H1 (cell line): ENCODE measurements around the gene FOXK1. TPM values are rescaled to one million over a fixed set of nuclear protein-coding genes. Genes with fewer than 3 reads are reported as not detected.

Experiments used
- CTCF ChIA-PET: fragments of 300-600 bp; sonication (Branson Sonifier 250); formaldehyde crosslinking; loops from one replicate; lab custom pipeline; 2021; ENCODE audit not compliant: partially characterized antibody; lab: Charles Lee
- POLR2A ChIA-PET: fragments of 300-600 bp; sonication (Branson Sonifier 250); formaldehyde crosslinking; loops from one replicate; lab custom pipeline; 2021; ENCODE audit warnings: inconsistent platforms; ENCODE audit not compliant: partially characterized antibody; lab: Charles Lee
- DNase-seq, 2 experiments: peaks; one replicate each; pipeline versions ENCODE4 v3.0.0 to v3.0.0-alpha.2; 2010 to 2022; ENCODE audit warnings: low spot score in 2 of 2, low read depth in 1 of 2, mixed read lengths in 1 of 2
- FAIRE-seq: peaks from 2 replicates; lab custom pipeline; 2011; peaks lifted over from hg19 to GRCh38; lab: Jason Lieb, UNC
- H2AFZ ChIP-seq: 2 replicates; pipeline ENCODE4 v1.8.1; 2012; ENCODE audit warnings: low read length, inconsistent platforms
- H2AK5ac ChIP-seq: 2 replicates; pipeline ENCODE4 v1.6.1; 2013; ENCODE audit warnings: low read depth, low read length
- H2BK120ac ChIP-seq: replicated peaks from 2 replicates; pipeline ENCODE3; 2013; ENCODE audit warnings: low read depth, low read length, inconsistent platforms
- H2BK12ac ChIP-seq: 2 replicates; pipeline ENCODE4 v1.6.1; 2013; ENCODE audit warnings: low read depth, low read length
- H2BK15ac ChIP-seq: 2 replicates; pipeline ENCODE4 v1.6.1; 2013; ENCODE audit warnings: low read length
- H2BK20ac ChIP-seq: 2 replicates; pipeline ENCODE4 v1.6.1; 2013; ENCODE audit warnings: low read length
- H2BK5ac ChIP-seq: 2 replicates; pipeline ENCODE4 v1.6.1; 2013; ENCODE audit warnings: low read depth, low read length
- H3K14ac ChIP-seq: 2 replicates; pipeline ENCODE4 v1.6.1; 2013; ENCODE audit warnings: inconsistent platforms; ENCODE audit not compliant: insufficient read length
- H3K18ac ChIP-seq: 2 replicates; pipeline ENCODE4 v1.6.1; 2013; ENCODE audit warnings: low read length; ENCODE audit errors: extremely low read depth
- H3K23ac ChIP-seq: 2 replicates; pipeline ENCODE4 v1.6.1; 2013; ENCODE audit warnings: inconsistent platforms; ENCODE audit not compliant: insufficient read length
- H3K23me2 ChIP-seq: 2 replicates; pipeline ENCODE4 v1.6.1; 2013; ENCODE audit warnings: low read depth, low read length
- H3K27ac ChIP-seq: 2 replicates; pipeline ENCODE4 v1.6.1; 2011; ENCODE audit warnings: low read depth, low read length, inconsistent platforms
- H3K27me3 ChIP-seq, 4 experiments: replicated peaks in 1 of 4; 1 replicate in 1 of 4; 2 replicates in 3 of 4; pipeline versions ENCODE4 v1.6.1 to v1.8.1; 2011 to 2013; ENCODE audit warnings: low read length in 3 of 4, mild to moderate bottlenecking in 3 of 4, inconsistent platforms in 2 of 4, mixed read lengths in 2 of 4, moderate library complexity in 1 of 4; ENCODE audit not compliant: control insufficient read depth in 3 of 4, insufficient read depth in 3 of 4; ENCODE audit errors: extremely low read depth in 1 of 4
- H3K36me3 ChIP-seq, 4 experiments: 2 replicates each; pipeline versions ENCODE4 v1.6.1 to v1.8.1; 2011 to 2013; ENCODE audit warnings: mild to moderate bottlenecking in 4 of 4, low read length in 3 of 4, moderate library complexity in 2 of 4, control low read depth in 1 of 4, inconsistent platforms in 1 of 4; ENCODE audit not compliant: insufficient read depth in 4 of 4, control insufficient read depth in 2 of 4
- H3K4ac ChIP-seq: replicated peaks from 2 replicates; pipeline ENCODE3; 2013; ENCODE audit warnings: low read length, low read depth, mixed read lengths, inconsistent platforms; ENCODE audit not compliant: insufficient read length
- H3K4me1 ChIP-seq, 4 experiments: replicated peaks in 1 of 4; 1 replicate in 1 of 4; 2 replicates in 3 of 4; pipeline versions ENCODE4 v1.6.1 to v1.8.1; 2011 to 2013; ENCODE audit warnings: low read length in 3 of 4, inconsistent platforms in 2 of 4, mixed read lengths in 1 of 4; ENCODE audit not compliant: insufficient read depth in 4 of 4, control insufficient read depth in 3 of 4
- H3K4me2 ChIP-seq, 2 experiments: 2 replicates each; pipeline versions ENCODE4 v1.6.1 to v1.8.1; 2011 to 2013; ENCODE audit warnings: low read depth in 2 of 2, low read length in 2 of 2, control low read depth in 1 of 2, inconsistent platforms in 1 of 2, mild to moderate bottlenecking in 1 of 2; ENCODE audit not compliant: insufficient read depth in 1 of 2
- H3K4me3 ChIP-seq, 4 experiments: fragments of 200-600, 300-600 bp in 1 of 4; sonication (generic), shearing (Covaris generic), sonication (Bioruptor Twin) in 1 of 4; 2 replicates each; pipeline versions ENCODE4 v1.5.1 to v1.8.1; 2011 to 2016; ENCODE audit warnings: low read length in 4 of 4, low read depth in 3 of 4, control low read depth in 2 of 4, inconsistent platforms in 2 of 4, mild to moderate bottlenecking in 2 of 4, mixed read lengths in 1 of 4, moderate library complexity in 1 of 4; ENCODE audit not compliant: insufficient read depth in 2 of 4; ENCODE audit errors: extremely low read depth in 1 of 4
- H3K56ac ChIP-seq: replicated peaks from 2 replicates; pipeline ENCODE3; 2013; ENCODE audit warnings: low read depth, mild to moderate bottlenecking, mixed read lengths, low read length, inconsistent platforms; ENCODE audit not compliant: insufficient read length
- H3K79me1 ChIP-seq: 2 replicates; pipeline ENCODE4 v1.6.1; 2013; ENCODE audit warnings: low read depth, low read length, control low read depth
- H3K79me2 ChIP-seq, 2 experiments: 2 replicates each; pipeline versions ENCODE4 v1.6.1 to v1.8.1; 2012 to 2013; ENCODE audit warnings: low read length in 2 of 2, mild to moderate bottlenecking in 2 of 2, inconsistent platforms in 1 of 2; ENCODE audit not compliant: insufficient read depth in 2 of 2, control insufficient read depth in 1 of 2
- H3K9ac ChIP-seq, 4 experiments: replicated peaks in 1 of 4; 1 replicate in 1 of 4; 2 replicates in 3 of 4; pipeline versions ENCODE4 v1.6.1 to v1.8.1; 2011 to 2013; ENCODE audit warnings: low read depth in 3 of 4, low read length in 3 of 4, control low read depth in 2 of 4, mild to moderate bottlenecking in 2 of 4, moderate library complexity in 2 of 4, inconsistent platforms in 1 of 4; ENCODE audit errors: extremely low read depth in 1 of 4
- H3K9me3 ChIP-seq, 2 experiments: 2 replicates each; pipeline versions ENCODE4 v1.6.1 to v1.8.1; 2012 to 2013; ENCODE audit warnings: mild to moderate bottlenecking in 2 of 2, moderate library complexity in 2 of 2, control low read depth in 1 of 2, inconsistent platforms in 1 of 2, low read depth in 1 of 2, low read length in 1 of 2, mixed read lengths in 1 of 2; ENCODE audit not compliant: insufficient read depth in 2 of 2
- H4K20me1 ChIP-seq, 2 experiments: replicated peaks in 1 of 2; 2 replicates each; pipeline versions ENCODE3 to v1.8.1; 2011 to 2013; ENCODE audit warnings: inconsistent platforms in 2 of 2, low read length in 2 of 2, mild to moderate bottlenecking in 1 of 2; ENCODE audit not compliant: insufficient read depth in 2 of 2, control insufficient read depth in 1 of 2
- H4K5ac ChIP-seq: 2 replicates; pipeline ENCODE4 v1.6.1; 2013; ENCODE audit warnings: low read length, low read depth, mixed read lengths, inconsistent platforms; ENCODE audit not compliant: insufficient read length
- H4K8ac ChIP-seq: 2 replicates; pipeline ENCODE4 v1.8.0; 2013; ENCODE audit warnings: mild to moderate bottlenecking, moderate library complexity, low read length, inconsistent platforms; ENCODE audit not compliant: insufficient read depth; ENCODE audit errors: extremely low read depth
- H4K91ac ChIP-seq: replicated peaks from 2 replicates; pipeline ENCODE3; 2013; ENCODE audit warnings: low read length, mixed read lengths, inconsistent platforms; ENCODE audit not compliant: insufficient read length
- CEBPB ChIP-seq: IDR thresholded peaks from 2 replicates; pipeline ENCODE4 v1.6.1; 2012; ENCODE audit warnings: low read depth, low read length
- CTBP2 ChIP-seq: IDR thresholded peaks from 2 replicates; pipeline ENCODE4 v1.7.0; 2011; ENCODE audit warnings: borderline replicate concordance, mild to moderate bottlenecking, moderate library complexity, mixed read lengths, low read length; ENCODE audit not compliant: insufficient read depth, insufficient read length
- E2F6 ChIP-seq: IDR thresholded peaks from 2 replicates; pipeline ENCODE4 v1.6.1; 2012; ENCODE audit warnings: inconsistent platforms
- KDM4A ChIP-seq: IDR thresholded peaks from one replicate; pipeline ENCODE4 v1.7.1; 2012; ENCODE audit warnings: low read depth, mild to moderate bottlenecking, moderate library complexity, low read length, inconsistent platforms; ENCODE audit not compliant: severe bottlenecking
- MAX ChIP-seq: IDR thresholded peaks from 2 replicates; pipeline ENCODE4 v1.6.1; 2012; ENCODE audit warnings: inconsistent platforms
- POU5F1 ChIP-seq: IDR thresholded peaks from 2 replicates; pipeline ENCODE4 v1.6.1; 2011; ENCODE audit warnings: low read depth, mild to moderate bottlenecking, low read length, moderate library complexity
- RXRA ChIP-seq: IDR thresholded peaks from 2 replicates; pipeline ENCODE4 v1.6.1; 2011; ENCODE audit warnings: low read depth, mild to moderate bottlenecking, low read length, moderate library complexity; ENCODE audit not compliant: insufficient read depth
- SIN3A ChIP-seq, 2 experiments: IDR thresholded peaks in 1 of 2; conservative IDR thresholded peaks in 1 of 2; 2 replicates each; pipeline ENCODE4 v1.6.1; 2011 to 2012; ENCODE audit warnings: low read length in 2 of 2, improper control_type of control experiment in 1 of 2, low read depth in 1 of 2, mild to moderate bottlenecking in 1 of 2
- SIRT6 ChIP-seq: IDR thresholded peaks from one replicate; pipeline ENCODE4 v1.7.1; 2012; ENCODE audit warnings: low read length, inconsistent platforms
- SIX5 ChIP-seq: IDR thresholded peaks from 2 replicates; pipeline ENCODE4 v1.6.1; 2011; ENCODE audit warnings: mild to moderate bottlenecking, low read depth, low read length
- SUZ12 ChIP-seq: fragments of 200-600 bp; sonication (generic); IDR thresholded peaks from 2 replicates; pipeline ENCODE4 v1.6.1; 2012; ENCODE audit warnings: mild to moderate bottlenecking, inconsistent platforms, low read length, moderate library complexity, mixed read lengths
- WGBS, 2 experiments: shearing (Covaris generic) in 1 of 2; methylation state at CpG; one replicate each; pipeline versions ENCODE4 v1.1.6 to v1.1.7; 2013 to 2015; ENCODE audit warnings: low lambda C conversion rate in 2 of 2, mixed read lengths in 2 of 2, inconsistent platforms in 1 of 2, low coverage in 1 of 2, missing lambda C conversion rate in 1 of 2; ENCODE audit not compliant: insufficient replicate concordance in 2 of 2, insufficient coverage in 1 of 2, insufficient read length in 1 of 2; ENCODE audit errors: extremely low coverage in 1 of 2, missing lambda C conversion rate in 1 of 2; 5-methylcytosine and 5-hydroxymethylcytosine counted together
- polyA plus RNA-seq, 7 experiments: library from polyadenylated mRNA; depleted of rRNA in 3 of 7; stranded (reverse) in 5 of 7; unstranded in 2 of 7; fragments of >200 nt in 5 of 7; fragments of 200-250 nt in 2 of 7; gene quantifications; 1 replicate in 5 of 7; 2 replicates in 1 of 7; 4 replicates in 1 of 7; pipeline versions ENCODE4 v1.2.1 to v1.2.3, GENCODE V29; 2011 to 2013; ENCODE audit warnings: missing spikeins in 2 of 7, mixed read lengths in 2 of 7
- total RNA-seq: library from RNA; stranded (reverse); fragmentation: NEBNext Ultra II Directional; extraction: Animal tissue kit (Norgen Biotek cat#: 25700); gene quantifications from 2 replicates; pipeline ENCODE4 v1.2.1, GENCODE V29; 2021

Gene FOXK1
- total and polyA plus RNA-seq, 2 of the 8 experiments (the other 6 are each of a cell fraction or from before 2014, with no cell fraction given) = 2.0 to 8.5 TPM

- Histone ChIP-seq H4K91ac (no peak overlapping the region), H2BK15ac (no peak overlapping the region), H3K79me1 (no peaks in the 10 kb centered on the region; the same call in 1 of the 2 replicates), H3K4me2 (no peak overlapping the region), H3K23me2 (no peaks in the 10 kb centered on the region), H2BK12ac (no peak overlapping the region), H2BK20ac (no peak overlapping the region), H3K18ac (no peak overlapping the region), H3K27me3 (no peaks in the 10 kb centered on the region), H3K79me2 (peaks cover 0 to under 1% of the 10 kb centered on the region in 2 experiments; a peak in 1 of 4 replicates), H3K14ac (no peak overlapping the region), H2AFZ (no peak overlapping the region), H2BK5ac (no peak overlapping the region), H3K9ac (no peak overlapping the region), H3K36me3 (peaks cover 0 to 49% (median 13%) of the 10 kb centered on the region in 4 experiments; a peak in 5 of 8 replicates), H4K8ac (no peak overlapping the region), H3K56ac (no peak overlapping the region), H3K4ac (no peak overlapping the region), H4K20me1 (peaks cover 0 to 8% of the 10 kb centered on the region in 2 experiments), H3K4me1 (no peaks in the 10 kb centered on the region), H3K9me3 (no peaks in the 10 kb centered on the region), H4K5ac (no peak overlapping the region), H3K4me3 (no peak overlapping the region), H3K23ac (no peak overlapping the region), H2AK5ac (no peak overlapping the region), H3K27ac (no peak overlapping the region), H2BK120ac (no peak overlapping the region)
- DNase-seq (no peak), FAIRE-seq (no peak)
- ChIA-PET CTCF (interaction anchor here (0.7 to 1.5 kb wide), 3 partner anchors 14 to 302 kb away, joined by 3 to 4 read pairs (median 4); no protein-coding TSS in a partner anchor), POLR2A (interaction anchor here (2.5 kb wide), 1 partner anchor 9 kb away, joined by 11 read pairs; no protein-coding TSS in a partner anchor)
- WGBS, 2 experiments = 97% methylated on average over 9 of the region's 16 CpGs; no CpG with 5 or more reads in 1 of the 2 experiments
- TF ChIP-seq POU5F1 = no peak
- no peak for TF ChIP-seq CTBP2
- TF ChIP-seq RXRA = no peak
- TF ChIP-seq SIRT6 = no peak
- no peak for TF ChIP-seq SUZ12
- no peak for TF ChIP-seq SIX5
- no peak for TF ChIP-seq E2F6
- TF ChIP-seq SIN3A (conservative IDR thresholded peaks at IDR 0.05 in 1 of 2, IDR thresholded peaks at IDR 0.05 in 1 of 2; ENCODE audit: low read depth in 1 of 2, low read length in 2 of 2) = no peak
- TF ChIP-seq CEBPB = no peak
- no peak for TF ChIP-seq KDM4A
- no peak for TF ChIP-seq MAX
Measured at GRCh38 chr7:4783292-4783652, 101.2 kb downstream of the FOXK1 start.
